Colonic mucosa (tissue), 4 donors: ENCODE measurements around the gene NDUFA11. TPM values are rescaled to one million over a fixed set of nuclear protein-coding genes. Genes with fewer than 3 reads are reported as not detected.
"Not testable (repeated sequence)": the region's sequence is repeated elsewhere in the genome, so short reads cannot be mapped to it uniquely, and the experiment has no call there.

Source experiments
- DNase-seq: peaks from one replicate; pipeline ENCODE4 v3.0.0-alpha.2; 2020
- H3K27ac ChIP-seq: fragments of 200-600 bp; one replicate; pipeline ENCODE4 v1.8.0; 2021
- H3K27me3 ChIP-seq: fragments of 200-600 bp; one replicate; pipeline ENCODE4 v1.8.0; 2021
- H3K36me3 ChIP-seq: fragments of 200-600 bp; one replicate; pipeline ENCODE4 v1.8.0; 2021
- H3K4me1 ChIP-seq: fragments of 200-600 bp; one replicate; pipeline ENCODE4 v1.8.0; 2021; ENCODE audit warnings: mild to moderate bottlenecking
- H3K4me3 ChIP-seq: fragments of 200-600 bp; one replicate; pipeline ENCODE4 v1.8.0; 2021
- H3K9ac ChIP-seq, 2 donors: one replicate each; pipeline ENCODE4 v1.7.0; 2013; ENCODE audit warnings: control low read depth in 2 of 2, low read depth in 2 of 2, low read length in 2 of 2
- H3K9me3 ChIP-seq: fragments of 200-600 bp; one replicate; pipeline ENCODE4 v1.8.0; 2021
- intact Hi-C: fragments of 100-400 bp; cut with DNase I; formaldehyde crosslinking; loops from one replicate; pipeline ENCODE4 v1.14.1; 2022
- total RNA-seq, 2 donors: library from RNA; stranded (reverse); fragmentation: NEBNext Ultra II Directional in 1 of 2; extraction: Animal tissue kit (Norgen Biotek cat#: 25700) in 1 of 2; gene quantifications; one replicate each; pipeline ENCODE4 v1.2.1, GENCODE V29; 2021
- TF ChIP-seq, protein P1 (sequence below): fragments of 200-600 bp; IDR thresholded peaks from one replicate; pipeline ENCODE4 v1.8.0; 2022; ENCODE audit warnings: antibody characterized with exemption, mild to moderate bottlenecking
- donor health status: healthy.
- donor health status: DM: no; HTN: no; CAD: no.
- donor health status: DM: no; HTN: no; CAD: no.

Gene NDUFA11
- total RNA-seq, 2 donors from 2014 or later = 188 to 228 TPM

GRCh38 chr19:5880604-5881078 is 22.9 kb downstream of the NDUFA11 start:
- no peaks in the 10 kb centered on the region for H3K4me1 ChIP-seq
- H3K9me3 ChIP-seq = no peaks in the 10 kb centered on the region
- H3K27ac ChIP-seq = no peak overlapping the region
- intact Hi-C loops = no loop called here
- H3K9ac ChIP-seq = no peak overlapping the region
- peak; percentile 44 for DNase-seq
- TF ChIP-seq, protein P1, sequence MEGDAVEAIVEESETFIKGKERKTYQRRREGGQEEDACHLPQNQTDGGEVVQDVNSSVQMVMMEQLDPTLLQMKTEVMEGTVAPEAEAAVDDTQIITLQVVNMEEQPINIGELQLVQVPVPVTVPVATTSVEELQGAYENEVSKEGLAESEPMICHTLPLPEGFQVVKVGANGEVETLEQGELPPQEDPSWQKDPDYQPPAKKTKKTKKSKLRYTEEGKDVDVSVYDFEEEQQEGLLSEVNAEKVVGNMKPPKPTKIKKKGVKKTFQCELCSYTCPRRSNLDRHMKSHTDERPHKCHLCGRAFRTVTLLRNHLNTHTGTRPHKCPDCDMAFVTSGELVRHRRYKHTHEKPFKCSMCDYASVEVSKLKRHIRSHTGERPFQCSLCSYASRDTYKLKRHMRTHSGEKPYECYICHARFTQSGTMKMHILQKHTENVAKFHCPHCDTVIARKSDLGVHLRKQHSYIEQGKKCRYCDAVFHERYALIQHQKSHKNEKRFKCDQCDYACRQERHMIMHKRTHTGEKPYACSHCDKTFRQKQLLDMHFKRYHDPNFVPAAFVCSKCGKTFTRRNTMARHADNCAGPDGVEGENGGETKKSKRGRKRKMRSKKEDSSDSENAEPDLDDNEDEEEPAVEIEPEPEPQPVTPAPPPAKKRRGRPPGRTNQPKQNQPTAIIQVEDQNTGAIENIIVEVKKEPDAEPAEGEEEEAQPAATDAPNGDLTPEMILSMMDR = no peak
- H3K4me3 ChIP-seq = no peak overlapping the region
- no peaks in the 10 kb centered on the region for H3K27me3 ChIP-seq
- H3K36me3 ChIP-seq = no peaks in the 10 kb centered on the region

GRCh38 chr19:5880196-5880595 is 23.4 kb downstream of the NDUFA11 start:
- intact Hi-C loops = no loop called here
- Histone ChIP-seq H3K27me3 (no peaks in the 10 kb centered on the region), H3K27ac (no peak overlapping the region), H3K4me3 (no peak overlapping the region), H3K36me3 (no peaks in the 10 kb centered on the region), H3K9me3 (no peaks in the 10 kb centered on the region), H3K4me1 (no peaks in the 10 kb centered on the region), H3K9ac (peak overlapping the region in 1 of 2 donors; percentile 12)
- TF ChIP-seq, protein P1 = no peak
- no peak for DNase-seq

DNA sequence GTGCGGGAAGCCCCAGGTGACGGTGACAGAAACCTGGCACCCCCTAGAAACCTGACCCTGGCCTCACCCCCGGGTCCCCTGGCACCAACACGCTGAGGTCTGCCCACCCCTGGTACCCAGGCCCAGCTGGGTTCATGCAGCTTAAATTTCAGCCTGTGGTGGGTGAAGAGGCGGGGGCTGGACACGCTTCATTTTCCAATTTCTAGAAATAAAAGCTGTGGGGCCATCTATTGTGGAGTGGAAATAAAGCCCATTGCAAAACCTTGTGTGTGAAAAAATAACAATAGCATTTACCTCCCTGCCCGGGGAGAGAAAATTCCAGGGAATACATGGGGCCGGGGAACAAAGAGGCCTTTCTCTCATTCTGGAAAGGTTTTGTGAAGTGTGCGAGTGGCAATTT is 25.7 kb downstream of the NDUFA11 start:
- no peaks in the 10 kb centered on the region for H3K9me3 ChIP-seq
- intact Hi-C loops = no loop called here
- no peak overlapping the region for H3K4me3 ChIP-seq
- H3K27ac ChIP-seq = no peak overlapping the region
- H3K27me3 ChIP-seq = no peaks in the 10 kb centered on the region
- no peak for DNase-seq
- H3K36me3 ChIP-seq = no peaks in the 10 kb centered on the region
- H3K9ac ChIP-seq = no peak overlapping the region
- TF ChIP-seq, protein P1 = no peak
- no peaks in the 10 kb centered on the region for H3K4me1 ChIP-seq

DNA sequence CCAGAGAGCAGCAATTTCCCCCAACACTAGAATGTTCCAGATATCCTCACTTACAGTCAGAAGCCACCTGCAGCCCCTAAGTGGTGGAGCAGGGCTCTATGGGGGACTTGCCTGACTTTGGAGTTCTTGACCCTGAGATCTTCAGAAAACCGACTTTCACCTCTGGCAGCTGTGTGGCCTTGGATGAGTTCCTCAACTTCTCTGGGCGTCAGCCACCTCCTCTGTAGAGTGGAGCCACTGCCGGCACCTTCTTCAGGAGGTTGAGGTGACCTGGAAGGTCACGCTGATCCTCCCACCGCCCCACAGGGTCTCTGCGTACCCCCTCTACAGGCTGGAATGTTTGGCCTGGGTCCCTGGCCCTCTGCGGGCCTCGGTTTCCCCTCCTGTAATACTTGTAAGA is 26.2 kb downstream of the NDUFA11 start:
- no peaks in the 10 kb centered on the region for H3K9me3 ChIP-seq
- no peaks in the 10 kb centered on the region for H3K4me1 ChIP-seq
- H3K27ac ChIP-seq = no peak overlapping the region
- H3K36me3 ChIP-seq = no peaks in the 10 kb centered on the region
- intact Hi-C loops = no loop called here
- TF ChIP-seq, protein P1 = no peak
- no peak overlapping the region for H3K4me3 ChIP-seq
- no peak overlapping the region for H3K9ac ChIP-seq
- no peaks in the 10 kb centered on the region for H3K27me3 ChIP-seq
- no peak for DNase-seq

- H3K27me3 ChIP-seq, H3K9me3 ChIP-seq, H3K4me1 ChIP-seq, DNase-seq, H3K27ac ChIP-seq, intact Hi-C loops, H3K36me3 ChIP-seq, H3K9ac ChIP-seq, H3K4me3 ChIP-seq: not testable (repeated sequence)
Observed at GRCh38 chr19:5874496-5874895, 29.1 kb downstream of the NDUFA11 start.

DNA sequence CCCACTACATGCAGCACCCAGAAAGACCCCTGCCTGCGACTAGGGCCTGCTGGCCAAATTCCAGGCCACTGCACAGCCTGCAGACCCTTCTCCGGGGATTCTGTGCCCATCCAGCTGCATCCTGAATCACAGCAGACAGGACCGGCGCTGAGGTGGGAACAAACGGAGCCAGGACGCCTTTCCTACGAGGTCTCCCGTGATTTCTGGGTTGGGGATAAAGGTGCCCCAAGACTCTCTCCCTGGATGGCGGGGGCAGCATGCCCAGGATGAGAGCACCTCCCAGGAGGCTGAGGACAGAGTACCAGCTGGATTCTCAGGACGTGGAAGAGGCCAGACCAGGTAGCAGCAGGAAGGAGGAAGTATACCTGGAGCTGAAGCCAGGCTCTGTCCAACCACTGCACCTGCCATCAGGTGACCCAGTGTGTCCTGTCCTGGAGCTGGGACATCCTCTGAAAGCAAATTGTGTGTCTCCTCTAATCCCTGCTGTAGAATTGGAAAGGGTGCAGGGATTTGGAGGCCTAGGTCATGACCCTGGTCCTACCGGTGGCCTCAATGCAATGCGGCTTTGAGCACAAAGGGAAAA is 29.9 kb downstream of the NDUFA11 start:
- H3K27me3 ChIP-seq = no peaks in the 10 kb centered on the region
- no peak for DNase-seq
- TF ChIP-seq, protein P1 = no peak
- no peaks in the 10 kb centered on the region for H3K9me3 ChIP-seq
- no peak overlapping the region for H3K9ac ChIP-seq
- no peaks in the 10 kb centered on the region for H3K4me1 ChIP-seq
- H3K36me3 ChIP-seq = no peaks in the 10 kb centered on the region
- H3K27ac ChIP-seq = no peak overlapping the region
- intact Hi-C loops = no loop called here
- H3K4me3 ChIP-seq = no peak overlapping the region
